HepG2 (cell line): Measurements from ENCODE around the gene DLL1.

ENCODE experiments used
- POLR2A ChIP-seq, 2 experiments: IDR thresholded peaks; 2 replicates each; pipeline ENCODE4 v1.6.1; 2011; ENCODE audit warnings: low read depth in 2 of 2, low read length in 2 of 2, mild to moderate bottlenecking in 1 of 2, moderate library complexity in 1 of 2; ENCODE audit not compliant: insufficient read depth in 1 of 2
- RERE ChIP-seq: IDR thresholded peaks from 2 replicates; pipeline ENCODE4 v1.6.1; 2016; ENCODE audit warnings: low read depth, missing genetic modification reagents, missing compliant biosample characterization
- YY1 ChIP-seq: IDR thresholded peaks from 2 replicates; pipeline ENCODE4 v1.6.1; 2011; ENCODE audit warnings: low read length, low read depth, moderate library complexity, mild to moderate bottlenecking; ENCODE audit not compliant: insufficient read depth, insufficient replicate concordance
- ZNF230 ChIP-seq: sonication (generic); formaldehyde crosslinking; IDR thresholded peaks from 2 replicates; pipeline ENCODE4 v1.4.0; 2020; ENCODE audit warnings: mild to moderate bottlenecking, missing genetic modification reagents

GRCh38 chr6:170253226-170253909 is 37.5 kb downstream of the DLL1 start:
- TF ChIP-seq ZNF230 (CRISPR knock-in tag) = no peak
- no peak for TF ChIP-seq YY1
- no peak for TF ChIP-seq POLR2A (IDR thresholded peaks at IDR 0.05; ENCODE audit: insufficient read depth in 1 of 2, low read depth in 2 of 2, low read length in 2 of 2)
- no peak for TF ChIP-seq RERE
